ENCODE measurements around the gene TK2.

Gene TK2

GRCh38 chr16:66524601-66525164 is 25.2 kb downstream of the TK2 start:
- H2AFZ ChIP-seq (ENCODE audit: low read length) = no peak overlapping the region
- H3K18ac ChIP-seq (ENCODE audit: low read length) = no peak overlapping the region
- H2BK5ac ChIP-seq (ENCODE audit: low read length) = no peak overlapping the region
- WGBS, 2 donors (ENCODE audit: extremely low coverage in 2 of 2, insufficient read length in 2 of 2, insufficient replicate concordance in 1 of 2) = no CpG with 5 or more reads among the region's 6 CpGs
- no peak overlapping the region for H2BK120ac ChIP-seq (ENCODE audit: low read depth, low read length)
- H2AK5ac ChIP-seq (ENCODE audit: low read depth, low read length) = no peak overlapping the region
- H3K4me1 ChIP-seq (ENCODE audit: control insufficient read depth in 2 of 2, insufficient read depth in 1 of 2, low read depth in 1 of 2, low read length in 2 of 2) = no peaks in the 10 kb centered on the region
- no peak overlapping the region for H3K4me2 ChIP-seq (ENCODE audit: insufficient read depth, low read length, poor library complexity, severe bottlenecking)
- no peak overlapping the region for H3K27ac ChIP-seq (replicated peaks; ENCODE audit: low read length)
- H3K9me3 ChIP-seq (replicated peaks in 1 of 2; ENCODE audit: control insufficient read depth in 2 of 2, insufficient read depth in 1 of 2, low read depth in 1 of 2, low read length in 2 of 2) = no peaks in the 10 kb centered on the region
- no peak overlapping the region for H2BK15ac ChIP-seq (ENCODE audit: low read length)
- H3K36me3 ChIP-seq (replicated peaks in 1 of 2; ENCODE audit: control insufficient read depth in 2 of 2, insufficient read depth in 2 of 2, low read length in 2 of 2) = peaks cover 5 to 47% of the 10 kb centered on the region in 2 donors
- no peak overlapping the region for H4K91ac ChIP-seq (ENCODE audit: low read depth, low read length, poor library complexity)
- no peaks in the 10 kb centered on the region for H3K79me1 ChIP-seq (ENCODE audit: low read depth, low read length)
- H3K23ac ChIP-seq (ENCODE audit: low read depth, low read length, poor library complexity) = no peak overlapping the region
- H4K8ac ChIP-seq (ENCODE audit: low read depth, low read length) = no peak overlapping the region
- no peak overlapping the region for H3K4me3 ChIP-seq (ENCODE audit: low read length in 2 of 2)
- H3K9ac ChIP-seq (ENCODE audit: low read depth, low read length, poor library complexity) = no peak overlapping the region
- H3K27me3 ChIP-seq (ENCODE audit: control insufficient read depth in 3 of 3, insufficient read depth in 3 of 3, low read depth in 1 of 3, low read length in 3 of 3) = no peaks in the 10 kb centered on the region
- DNase-seq (ENCODE audit: low spot score) = no peak
- H3K4ac ChIP-seq (ENCODE audit: low read length) = no peak overlapping the region
- H2BK12ac ChIP-seq (ENCODE audit: low read length) = no peak overlapping the region
- H3K14ac ChIP-seq (ENCODE audit: low read length) = no peak overlapping the region

GRCh38 chr16:66523861-66524354 is 26.0 kb downstream of the TK2 start:
- Histone ChIP-seq H4K91ac (ENCODE audit: low read depth, low read length, poor library complexity) (no peak overlapping the region), H3K14ac (ENCODE audit: low read length) (no peak overlapping the region), H3K23ac (ENCODE audit: low read depth, low read length, poor library complexity) (no peak overlapping the region), H2AK5ac (ENCODE audit: low read depth, low read length) (no peak overlapping the region), H3K9me3 (replicated peaks in 1 of 2; ENCODE audit: control insufficient read depth in 2 of 2, insufficient read depth in 1 of 2, low read depth in 1 of 2, low read length in 2 of 2) (no peaks in the 10 kb centered on the region), H3K27me3 (ENCODE audit: control insufficient read depth in 3 of 3, insufficient read depth in 3 of 3, low read depth in 1 of 3, low read length in 3 of 3) (no peaks in the 10 kb centered on the region), H2BK120ac (ENCODE audit: low read depth, low read length) (no peak overlapping the region), H3K27ac (replicated peaks; ENCODE audit: low read length) (no peak overlapping the region), H3K9ac (ENCODE audit: low read depth, low read length, poor library complexity) (no peak overlapping the region), H3K18ac (ENCODE audit: low read length) (no peak overlapping the region), H3K4me1 (ENCODE audit: control insufficient read depth in 2 of 2, insufficient read depth in 1 of 2, low read depth in 1 of 2, low read length in 2 of 2) (no peaks in the 10 kb centered on the region), H2BK12ac (ENCODE audit: low read length) (no peak overlapping the region), H3K4me3 (ENCODE audit: low read length in 2 of 2) (no peak overlapping the region), H3K36me3 (replicated peaks in 1 of 2; ENCODE audit: control insufficient read depth in 2 of 2, insufficient read depth in 2 of 2, low read length in 2 of 2) (peaks cover 5 to 40% of the 10 kb centered on the region in 2 donors), H3K4ac (ENCODE audit: low read length) (no peak overlapping the region), H2AFZ (ENCODE audit: low read length) (no peak overlapping the region), H3K79me1 (ENCODE audit: low read depth, low read length) (no peaks in the 10 kb centered on the region), H2BK15ac (ENCODE audit: low read length) (no peak overlapping the region), H2BK5ac (ENCODE audit: low read length) (no peak overlapping the region), H4K8ac (ENCODE audit: low read depth, low read length) (no peak overlapping the region), H3K4me2 (ENCODE audit: insufficient read depth, low read length, poor library complexity, severe bottlenecking) (no peak overlapping the region)
- DNase-seq (ENCODE audit: low spot score) = no peak
- no CpG with 5 or more reads among the region's 9 CpGs for WGBS, 2 donors (ENCODE audit: extremely low coverage in 2 of 2, insufficient read length in 2 of 2, insufficient replicate concordance in 1 of 2)

GRCh38 chr16:66522816-66523590 is 26.9 kb downstream of the TK2 start:
- no peak overlapping the region for H3K27ac ChIP-seq (replicated peaks; ENCODE audit: low read length)
- no CpG with 5 or more reads among the region's 11 CpGs for WGBS, 2 donors (ENCODE audit: extremely low coverage in 2 of 2, insufficient read length in 2 of 2, insufficient replicate concordance in 1 of 2)

GRCh38 chr16:66521951-66522771 is 27.8 kb downstream of the TK2 start:
- DNase-seq (ENCODE audit: low spot score) = no peak
- H2BK15ac ChIP-seq (ENCODE audit: low read length) = no peak overlapping the region
- WGBS, 2 donors (ENCODE audit: extremely low coverage in 2 of 2, insufficient read length in 2 of 2, insufficient replicate concordance in 1 of 2) = no CpG with 5 or more reads among the region's 17 CpGs

More at GRCh38 chr16:66522816-66523590, 26.9 kb downstream of the TK2 start:
- Histone ChIP-seq H2AFZ (ENCODE audit: low read length) (no peak overlapping the region), H3K4me3 (ENCODE audit: low read length in 2 of 2) (no peak overlapping the region), H2AK5ac (ENCODE audit: low read depth, low read length) (no peak overlapping the region), H3K9ac (ENCODE audit: low read depth, low read length, poor library complexity) (no peak overlapping the region), H3K27me3 (ENCODE audit: control insufficient read depth in 3 of 3, insufficient read depth in 3 of 3, low read depth in 1 of 3, low read length in 3 of 3) (no peaks in the 10 kb centered on the region), H3K36me3 (replicated peaks in 1 of 2; ENCODE audit: control insufficient read depth in 2 of 2, insufficient read depth in 2 of 2, low read length in 2 of 2) (peaks cover 2 to 31% of the 10 kb centered on the region in 2 donors), H2BK120ac (ENCODE audit: low read depth, low read length) (no peak overlapping the region), H3K9me3 (replicated peaks in 1 of 2; ENCODE audit: control insufficient read depth in 2 of 2, insufficient read depth in 1 of 2, low read depth in 1 of 2, low read length in 2 of 2) (no peaks in the 10 kb centered on the region), H3K4me2 (ENCODE audit: insufficient read depth, low read length, poor library complexity, severe bottlenecking) (no peak overlapping the region), H3K4ac (ENCODE audit: low read length) (no peak overlapping the region), H3K4me1 (ENCODE audit: control insufficient read depth in 2 of 2, insufficient read depth in 1 of 2, low read depth in 1 of 2, low read length in 2 of 2) (peaks cover 0 to under 1% of the 10 kb centered on the region in 2 donors), H3K23ac (ENCODE audit: low read depth, low read length, poor library complexity) (no peak overlapping the region), H3K14ac (ENCODE audit: low read length) (no peak overlapping the region), H4K8ac (ENCODE audit: low read depth, low read length) (no peak overlapping the region), H2BK15ac (ENCODE audit: low read length) (no peak overlapping the region), H4K91ac (ENCODE audit: low read depth, low read length, poor library complexity) (no peak overlapping the region), H2BK5ac (ENCODE audit: low read length) (no peak overlapping the region), H3K79me1 (ENCODE audit: low read depth, low read length) (no peaks in the 10 kb centered on the region), H2BK12ac (ENCODE audit: low read length) (no peak overlapping the region), H3K18ac (ENCODE audit: low read length) (no peak overlapping the region)
- DNase-seq (ENCODE audit: low spot score) = no peak

More at GRCh38 chr16:66521951-66522771, 27.8 kb downstream of the TK2 start:
- Histone ChIP-seq H4K91ac (ENCODE audit: low read depth, low read length, poor library complexity) (no peak overlapping the region), H2AFZ (ENCODE audit: low read length) (no peak overlapping the region), H3K27ac (replicated peaks; ENCODE audit: low read length) (no peak overlapping the region), H2BK12ac (ENCODE audit: low read length) (no peak overlapping the region), H3K14ac (ENCODE audit: low read length) (no peak overlapping the region), H3K4me2 (ENCODE audit: insufficient read depth, low read length, poor library complexity, severe bottlenecking) (no peak overlapping the region), H4K8ac (ENCODE audit: low read depth, low read length) (no peak overlapping the region), H3K27me3 (ENCODE audit: control insufficient read depth in 3 of 3, insufficient read depth in 3 of 3, low read depth in 1 of 3, low read length in 3 of 3) (no peaks in the 10 kb centered on the region), H2BK120ac (ENCODE audit: low read depth, low read length) (no peak overlapping the region), H2BK5ac (ENCODE audit: low read length) (no peak overlapping the region), H3K4me3 (ENCODE audit: low read length in 2 of 2) (no peak overlapping the region), H3K4me1 (ENCODE audit: control insufficient read depth in 2 of 2, insufficient read depth in 1 of 2, low read depth in 1 of 2, low read length in 2 of 2) (peaks cover 5 to 8% of the 10 kb centered on the region in 2 donors), H3K9me3 (replicated peaks in 1 of 2; ENCODE audit: control insufficient read depth in 2 of 2, insufficient read depth in 1 of 2, low read depth in 1 of 2, low read length in 2 of 2) (no peaks in the 10 kb centered on the region), H3K23ac (ENCODE audit: low read depth, low read length, poor library complexity) (no peak overlapping the region), H2AK5ac (ENCODE audit: low read depth, low read length) (no peak overlapping the region), H3K9ac (ENCODE audit: low read depth, low read length, poor library complexity) (no peak overlapping the region), H3K18ac (ENCODE audit: low read length) (no peak overlapping the region), H3K36me3 (replicated peaks in 1 of 2; ENCODE audit: control insufficient read depth in 2 of 2, insufficient read depth in 2 of 2, low read length in 2 of 2) (peaks cover 2 to 22% of the 10 kb centered on the region in 2 donors), H3K79me1 (ENCODE audit: low read depth, low read length) (no peaks in the 10 kb centered on the region), H3K4ac (ENCODE audit: low read length) (no peak overlapping the region)
